Inflammatory macrophage (primary cell): Measurements from ENCODE around the gene DOCK10.

Source experiments
- DNase-seq, 2 donors: peaks; one replicate each; pipeline ENCODE4 v3.0.0-alpha.2; 2020 to 2022

The DOCK10 gene

DNA sequence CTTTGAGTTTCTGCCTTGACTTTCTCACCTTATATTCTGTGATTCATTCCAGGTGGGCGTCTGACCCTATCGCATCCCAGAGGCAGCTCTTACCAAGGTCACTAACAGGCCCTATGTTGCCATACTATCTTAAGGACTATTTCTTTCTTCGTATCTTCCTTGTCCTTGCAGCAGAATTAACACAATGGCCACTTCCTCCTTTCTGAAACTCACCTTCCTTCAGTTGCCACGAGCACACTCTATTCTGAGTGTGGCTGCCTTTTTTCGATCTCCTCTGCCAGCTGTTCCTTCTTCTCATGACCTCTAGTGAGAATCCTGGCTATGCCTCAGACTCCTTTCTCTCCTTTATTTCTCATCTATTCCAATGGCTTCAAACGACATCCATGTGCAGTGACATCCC, 165.7 kb downstream of the DOCK10 start:
- no peak for DNase-seq

DNA sequence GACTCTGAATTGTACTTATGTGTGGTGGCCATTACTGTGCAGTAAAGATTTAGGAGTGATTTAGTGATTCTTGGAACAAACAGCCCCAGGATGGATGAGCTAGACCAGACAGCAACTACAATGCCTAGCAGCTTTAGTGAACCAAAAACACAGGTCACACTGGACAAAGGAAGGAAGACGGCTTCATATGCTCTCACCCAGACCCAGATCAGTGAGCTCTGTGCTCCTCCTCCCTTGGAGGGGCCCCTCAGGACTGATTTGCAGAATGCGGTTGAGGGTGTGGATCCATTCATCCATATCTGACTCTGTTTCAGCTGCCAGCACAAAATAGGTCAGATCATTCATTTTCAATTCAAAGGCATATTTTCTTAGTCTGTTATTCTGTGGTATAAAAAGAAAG, 166.4 kb downstream of the DOCK10 start:
- no peak for DNase-seq

DNA sequence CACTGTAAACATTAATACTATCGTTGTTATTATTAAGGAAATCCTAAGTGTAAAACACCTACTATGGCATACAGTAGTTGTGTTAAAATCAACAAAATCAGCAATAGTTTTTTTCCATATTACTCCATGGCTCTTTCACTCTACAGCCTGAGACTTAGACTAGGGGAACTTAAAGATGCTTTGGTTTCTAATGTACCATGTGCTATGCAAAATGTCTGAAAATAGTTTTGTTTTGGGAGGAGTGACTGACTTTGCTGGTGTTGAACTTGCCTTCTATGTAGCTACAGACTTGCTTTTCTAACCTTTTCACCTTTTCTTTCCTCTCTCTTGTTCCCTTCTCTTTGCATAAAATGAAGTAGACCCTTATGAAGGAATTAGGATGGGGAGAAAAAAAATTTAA, 167.1 kb downstream of the DOCK10 start:
- DNase-seq: no peak

DNA sequence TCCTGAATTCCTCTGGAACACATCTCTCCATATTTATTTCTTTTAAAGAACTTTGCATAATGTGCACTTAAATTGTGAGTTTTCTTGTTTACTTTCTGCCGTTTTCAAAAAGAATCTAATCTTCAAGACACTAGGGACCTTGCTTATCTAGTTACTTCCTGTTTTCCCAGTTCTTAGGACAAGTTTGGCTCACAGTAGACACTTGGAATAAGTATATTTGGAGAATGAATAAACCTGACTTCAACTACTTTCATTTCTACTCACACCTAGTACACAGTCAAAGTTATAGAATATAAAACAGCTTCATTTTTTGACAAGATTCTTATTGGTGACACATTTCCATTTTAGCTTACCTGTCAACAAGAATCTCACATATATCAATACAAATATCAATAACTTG, 170.5 kb downstream of the DOCK10 start:
- no peak for DNase-seq

DNA sequence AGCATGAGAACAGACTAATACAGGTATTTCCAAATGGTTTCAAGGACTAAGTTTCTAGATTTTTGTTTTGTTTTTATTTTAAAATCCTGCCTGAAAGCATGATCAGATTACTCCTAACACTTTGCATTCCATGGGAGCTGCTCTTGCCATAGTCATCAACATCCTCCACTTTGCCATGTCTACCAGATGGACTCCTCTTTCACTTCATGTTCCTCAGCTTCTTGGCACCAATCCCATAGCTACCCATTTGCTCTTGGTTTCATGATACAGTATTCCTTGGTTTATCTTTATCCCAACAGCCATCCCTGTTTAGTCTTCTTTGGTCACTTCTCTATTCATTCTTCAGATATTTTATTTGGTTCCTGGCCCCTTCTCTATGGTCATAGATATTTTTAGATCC, 171.9 kb downstream of the DOCK10 start:
- no peak for DNase-seq

DNA sequence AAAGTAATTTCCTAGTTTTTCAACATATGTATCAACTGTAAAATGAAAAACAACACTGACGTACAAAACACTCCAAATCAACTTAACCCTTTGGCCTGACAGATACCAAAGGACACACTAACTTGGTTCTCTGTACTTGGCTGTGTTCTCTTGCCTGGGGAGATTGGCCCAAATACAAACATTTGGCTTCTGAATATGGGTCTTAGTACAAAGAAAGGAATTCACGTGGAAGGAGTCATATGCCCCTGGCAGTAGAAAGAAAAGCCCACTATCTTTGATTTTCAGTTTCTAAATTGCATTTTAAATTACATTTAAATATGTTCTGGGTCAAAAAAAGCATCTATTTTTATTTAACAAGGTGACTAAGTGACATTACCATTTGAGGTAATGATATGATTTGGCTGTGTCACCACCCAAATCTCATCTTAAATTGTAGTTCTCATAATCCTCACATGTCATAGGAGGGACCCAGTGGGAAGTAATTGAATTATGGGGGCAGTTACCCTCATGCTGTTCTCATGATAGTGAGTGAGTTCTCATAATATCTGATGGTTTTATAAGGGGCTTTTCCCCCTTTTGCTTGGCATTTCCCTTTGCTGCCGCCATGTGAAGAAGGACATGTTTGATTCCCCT, 172.6 kb downstream of the DOCK10 start:
- DNase-seq: no peak

DNA sequence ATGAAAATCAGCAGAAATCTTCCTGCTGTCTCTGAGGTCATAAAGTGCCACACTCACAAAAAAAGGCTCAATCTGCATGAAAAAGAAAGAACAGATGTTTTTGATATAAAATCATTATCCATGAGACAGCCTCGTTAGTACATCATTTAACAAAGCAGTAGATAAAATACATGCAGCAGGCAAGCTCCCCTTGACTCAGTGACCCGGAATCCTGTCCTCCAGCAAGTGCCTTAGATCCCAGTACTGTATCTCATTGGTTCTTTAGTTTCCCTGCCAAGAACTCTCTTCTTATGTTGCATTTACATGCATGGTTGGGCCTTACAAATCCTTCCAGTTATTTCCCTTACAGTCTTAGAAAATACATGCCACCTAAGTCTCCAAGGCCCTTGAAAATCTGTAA, 177.3 kb downstream of the DOCK10 start:
- no peak for DNase-seq

DNA sequence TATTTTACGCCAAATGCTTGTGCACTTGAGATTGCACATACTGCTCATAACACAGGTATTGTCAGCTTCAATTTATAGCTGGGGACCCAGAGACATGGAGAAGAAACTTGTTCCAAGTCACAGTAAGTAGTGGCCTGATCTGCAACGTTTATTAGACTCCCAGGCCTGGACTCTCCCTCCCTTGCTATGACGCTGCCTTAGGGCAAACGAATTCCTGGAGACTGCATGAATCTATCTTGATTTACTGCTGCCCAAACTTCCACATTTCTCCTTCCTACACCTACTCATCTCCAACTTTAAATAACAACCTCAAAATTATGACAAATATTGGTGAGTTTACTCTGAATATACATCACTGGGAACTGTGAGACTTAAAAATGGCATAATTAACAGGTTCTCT, 181.0 kb downstream of the DOCK10 start:
- DNase-seq: no peak

DNA sequence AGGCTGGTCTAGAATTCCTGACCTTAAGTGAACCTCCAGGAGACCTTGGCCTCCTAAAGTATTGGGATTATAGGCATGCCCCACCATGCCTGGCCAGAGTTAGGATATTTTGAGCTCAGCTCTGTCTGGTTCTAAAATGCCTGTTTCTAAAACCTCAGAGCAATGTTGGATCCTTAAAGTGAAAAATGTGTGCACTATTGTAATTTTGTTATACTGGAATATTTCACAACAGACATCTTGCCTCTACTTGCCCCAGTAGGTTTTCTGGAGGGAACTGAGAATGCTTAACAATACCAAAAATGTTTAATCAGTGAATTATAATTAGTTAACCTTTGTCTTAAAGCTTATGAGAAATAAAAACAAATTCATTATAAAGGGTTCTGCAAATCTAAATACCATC, 181.5 kb downstream of the DOCK10 start:
- no peak for DNase-seq

DNA sequence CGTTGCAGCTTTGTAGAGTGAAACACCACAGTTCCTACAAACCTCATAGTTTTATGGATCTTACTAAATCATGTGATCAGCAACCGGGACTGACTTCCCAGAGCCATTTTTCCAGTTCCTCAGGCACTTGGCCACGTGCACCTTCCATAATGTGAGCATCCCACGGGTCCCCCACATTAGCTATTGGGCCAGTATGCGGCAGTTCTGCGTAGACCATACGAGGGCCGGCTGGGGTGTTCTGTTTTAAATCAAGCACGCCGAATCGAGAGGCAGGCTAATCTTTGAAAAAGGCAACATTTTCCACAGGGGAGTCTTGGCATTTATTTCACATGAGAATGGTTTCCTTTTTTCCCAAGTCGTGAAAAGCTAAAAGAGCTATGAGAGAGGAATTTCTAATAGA, 190.5 kb downstream of the DOCK10 start:
- no peak for DNase-seq

DNA sequence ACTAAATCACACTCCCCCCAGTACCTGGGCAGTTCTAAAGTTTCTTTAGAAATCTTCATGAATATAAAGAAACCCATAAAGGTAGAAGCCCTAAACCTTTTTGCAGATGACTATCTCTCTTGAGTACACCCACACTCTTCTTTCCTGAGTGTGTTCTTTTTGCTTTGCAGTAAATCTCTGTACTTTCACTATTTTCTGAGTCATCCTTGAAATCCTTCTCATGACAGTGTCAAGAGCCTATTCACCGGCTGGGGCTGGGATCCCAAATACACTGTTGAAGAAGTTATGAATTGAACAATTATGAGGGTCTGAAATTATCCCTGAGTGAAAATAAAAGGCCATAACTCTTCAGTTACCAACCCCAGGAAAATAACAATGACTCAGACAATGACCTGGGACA, 192.2 kb downstream of the DOCK10 start:
- DNase-seq: no peak

DNA sequence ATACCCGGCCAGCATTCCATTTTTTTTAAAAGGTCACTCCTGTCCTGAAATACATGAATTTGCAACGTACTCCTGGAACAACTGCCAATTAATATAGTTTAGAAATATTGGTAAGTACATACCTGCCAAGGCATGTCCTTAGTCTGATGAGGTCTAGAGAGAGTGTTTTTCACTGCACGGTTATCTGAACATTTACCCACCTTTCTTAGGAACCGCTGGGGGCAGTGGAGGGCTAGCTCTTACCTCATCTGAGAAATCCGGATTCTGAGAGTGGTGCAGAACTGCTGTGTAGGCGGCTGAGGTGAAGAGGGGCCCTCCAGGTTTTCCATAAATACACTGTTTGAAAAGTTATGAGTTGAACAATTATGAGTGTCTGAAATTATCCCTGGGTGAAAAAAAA, 193.0 kb downstream of the DOCK10 start:
- no peak for DNase-seq

DNA sequence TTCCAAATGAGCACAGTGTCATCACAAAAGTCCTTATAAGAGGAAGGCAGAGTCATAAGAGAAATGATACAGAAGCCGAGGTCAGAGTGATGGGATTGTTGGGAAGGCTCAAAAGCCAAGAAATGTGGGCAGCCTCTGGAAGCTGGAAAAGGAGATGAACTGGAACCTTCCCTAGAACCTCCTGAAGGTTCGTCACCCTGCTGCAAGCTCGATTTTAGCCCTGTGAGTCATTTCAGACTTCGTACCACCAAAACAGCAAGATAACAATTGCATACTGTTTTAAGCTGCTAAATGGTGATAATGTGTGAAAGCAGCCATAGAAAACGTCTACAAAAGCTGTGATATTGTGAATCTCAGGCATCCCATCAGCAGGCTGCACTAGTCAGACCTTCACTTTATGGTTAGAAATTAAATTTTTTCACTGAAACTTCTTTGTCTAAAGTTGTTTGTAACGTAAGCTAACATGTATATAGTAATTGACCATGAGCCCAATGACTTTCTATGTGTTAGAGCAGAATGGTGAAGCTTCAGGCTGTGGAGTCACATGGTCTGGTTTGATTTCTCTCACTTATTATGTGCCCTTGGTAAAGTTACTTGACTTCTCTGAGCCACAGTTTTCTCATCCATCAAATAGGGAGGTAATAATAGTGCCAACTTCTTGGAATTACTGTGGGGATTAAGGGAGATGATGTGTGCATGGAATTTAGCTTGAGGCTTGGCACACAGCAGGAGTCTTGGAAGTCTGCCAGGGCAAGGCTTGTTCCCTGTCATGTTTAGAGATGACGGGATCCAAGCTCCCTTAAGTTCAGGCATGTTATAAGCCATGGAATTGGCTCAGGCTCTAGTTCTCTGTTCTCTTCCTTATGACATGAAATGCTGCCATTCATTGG, 194.1 kb downstream of the DOCK10 start:
- DNase-seq: no peak

DNA sequence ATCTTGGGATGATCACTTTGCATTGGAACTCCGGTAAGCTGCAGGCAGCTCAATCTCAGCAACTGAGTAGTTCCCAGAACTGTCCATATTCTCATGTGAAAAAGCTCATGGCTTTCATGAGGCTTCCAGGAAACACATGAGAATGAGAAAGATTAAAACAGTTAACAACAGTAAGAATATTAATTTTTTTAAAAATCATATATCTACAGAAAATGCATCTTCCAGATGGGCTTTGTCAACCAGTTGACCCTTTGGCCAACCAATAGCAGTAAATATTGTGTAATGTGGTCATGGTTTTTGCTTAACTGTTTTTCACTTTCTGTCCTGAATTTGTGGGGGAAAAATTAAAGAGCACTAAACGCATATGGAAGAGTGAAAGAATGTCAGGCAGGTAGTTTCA, 194.9 kb downstream of the DOCK10 start:
- DNase-seq: no peak

DNA sequence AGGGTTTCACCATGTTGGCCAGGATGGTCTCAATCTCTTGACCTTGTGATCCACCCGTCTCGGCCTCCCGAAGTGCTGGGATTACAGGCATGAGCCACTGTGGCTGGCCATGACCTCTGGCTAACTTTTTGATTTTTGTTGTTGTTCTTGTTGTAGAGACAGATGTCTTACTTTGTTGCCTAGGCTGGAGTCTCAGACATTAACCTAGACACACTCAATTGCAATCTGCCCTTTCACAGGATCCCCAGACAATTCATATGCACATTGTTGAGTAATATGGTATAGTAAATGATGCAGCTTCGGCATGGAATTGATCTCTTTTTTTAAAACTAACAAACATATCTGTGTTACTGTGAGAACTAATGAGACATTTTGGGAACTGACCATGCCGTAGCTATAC, 195.6 kb downstream of the DOCK10 start:
- DNase-seq: no peak

DNA sequence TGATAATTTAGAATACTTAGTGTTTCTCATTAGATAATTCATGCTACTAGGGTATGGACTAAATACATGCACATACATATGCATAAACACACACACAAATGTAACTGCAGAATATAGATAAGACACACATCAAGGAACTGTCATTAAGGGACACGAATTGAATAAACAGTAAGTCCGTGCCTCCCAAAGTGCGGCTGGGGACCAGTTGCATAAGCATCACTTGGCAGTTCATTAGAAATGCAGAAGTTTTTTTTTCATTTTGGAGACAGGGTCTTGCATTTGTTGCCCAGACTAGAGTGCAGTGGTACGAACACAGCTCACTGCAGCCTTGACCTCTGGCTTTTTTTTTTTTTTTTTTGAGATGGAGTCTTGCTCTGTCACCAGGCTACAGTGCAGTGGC, 196.1 kb downstream of the DOCK10 start:
- no peak for DNase-seq

DNA sequence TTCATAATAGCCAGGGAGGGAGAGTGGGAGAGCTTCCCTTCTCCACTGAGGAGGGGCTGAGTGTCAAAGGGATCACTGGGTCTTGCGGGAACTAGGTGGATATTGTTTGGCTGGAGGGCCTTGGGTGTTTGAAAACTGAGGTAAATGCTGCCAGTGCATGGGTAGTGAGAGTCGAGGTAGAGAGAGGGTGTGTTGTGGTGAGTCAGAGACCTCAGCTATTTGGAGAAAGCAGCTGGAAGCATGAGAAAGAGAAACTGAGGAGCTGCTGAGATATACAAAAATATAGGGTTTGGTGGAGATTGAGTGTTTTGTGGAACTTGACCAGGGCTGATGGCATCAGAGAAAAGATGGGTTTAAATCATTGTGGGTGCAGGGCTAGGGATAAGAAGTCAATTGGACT, 199.1 kb downstream of the DOCK10 start:
- DNase-seq: no peak

DNA sequence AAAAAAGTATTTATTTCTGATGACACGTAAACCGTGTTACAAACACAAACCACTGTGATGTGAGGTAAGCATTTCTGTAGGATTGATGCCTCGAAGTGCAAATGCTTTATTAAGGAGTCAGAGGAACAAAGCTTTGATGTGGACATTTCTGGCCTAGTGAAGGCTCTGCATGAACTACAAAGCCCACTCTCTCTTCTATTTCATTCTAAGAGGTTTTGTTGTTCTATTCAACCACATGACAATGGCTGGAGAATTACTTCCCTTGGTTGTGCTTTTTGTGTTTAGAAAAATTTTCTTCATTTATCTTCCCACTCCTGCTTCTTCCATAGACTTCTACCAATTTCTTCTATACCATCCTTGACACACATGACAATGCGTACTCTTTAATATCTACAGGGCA, 200.4 kb downstream of the DOCK10 start:
- DNase-seq: no peak

DNA sequence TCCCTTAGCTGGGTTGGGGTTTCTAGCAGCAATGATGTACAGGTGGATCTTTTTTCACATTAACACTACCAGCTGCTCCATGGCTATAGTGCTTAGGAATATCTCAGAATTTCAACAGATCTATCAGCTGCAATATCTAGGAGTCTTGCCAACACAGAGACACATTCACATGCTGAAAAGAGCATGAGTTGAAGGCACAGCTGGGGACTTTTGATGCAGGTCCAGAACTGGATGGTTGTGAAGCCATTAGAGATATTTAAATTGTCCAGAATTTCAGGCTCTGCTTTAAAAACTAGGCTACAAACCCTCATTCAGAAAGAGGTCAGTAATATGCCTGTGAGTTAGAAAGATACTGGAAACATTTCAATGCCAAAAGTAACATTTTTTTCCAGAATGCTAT, 203.9 kb downstream of the DOCK10 start:
- DNase-seq: no peak

DNA sequence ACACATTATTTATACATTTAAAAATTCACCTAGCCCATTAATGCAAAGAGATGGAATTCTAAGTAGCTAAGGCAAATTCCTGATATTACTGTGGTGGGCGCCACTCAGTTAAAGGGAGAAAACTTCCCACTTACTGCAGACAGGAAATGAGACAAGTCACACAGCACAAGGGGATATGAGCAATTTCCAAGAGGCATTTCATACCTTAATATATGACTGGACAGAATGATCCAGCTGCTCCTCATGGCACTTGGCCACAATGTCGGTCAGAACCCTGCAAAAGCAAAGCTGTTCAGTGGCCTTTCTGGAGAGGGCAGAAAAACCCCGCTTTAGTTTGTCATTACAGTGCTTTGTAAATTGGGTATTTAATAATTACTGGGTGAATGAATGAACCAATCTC, 204.7 kb downstream of the DOCK10 start:
- DNase-seq: no peak

DNA sequence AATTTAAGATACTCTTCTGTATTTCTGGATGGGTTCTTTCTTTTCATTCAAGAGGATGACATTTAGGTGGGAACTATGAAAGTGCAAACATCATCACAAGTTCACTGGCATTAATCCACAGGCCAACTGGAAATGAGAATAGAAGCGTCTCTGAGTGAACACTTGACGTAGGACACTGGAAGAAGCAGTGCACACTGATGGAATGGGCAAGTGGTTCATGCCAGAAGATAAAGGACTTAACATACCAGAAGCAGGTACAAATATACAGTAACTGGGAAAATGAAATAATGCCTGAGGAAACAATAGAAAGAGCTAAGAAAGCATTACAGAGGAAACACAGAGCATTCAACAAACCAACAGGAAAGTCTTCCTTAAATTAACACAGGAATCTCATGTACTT, 205.2 kb downstream of the DOCK10 start:
- no peak for DNase-seq

DNA sequence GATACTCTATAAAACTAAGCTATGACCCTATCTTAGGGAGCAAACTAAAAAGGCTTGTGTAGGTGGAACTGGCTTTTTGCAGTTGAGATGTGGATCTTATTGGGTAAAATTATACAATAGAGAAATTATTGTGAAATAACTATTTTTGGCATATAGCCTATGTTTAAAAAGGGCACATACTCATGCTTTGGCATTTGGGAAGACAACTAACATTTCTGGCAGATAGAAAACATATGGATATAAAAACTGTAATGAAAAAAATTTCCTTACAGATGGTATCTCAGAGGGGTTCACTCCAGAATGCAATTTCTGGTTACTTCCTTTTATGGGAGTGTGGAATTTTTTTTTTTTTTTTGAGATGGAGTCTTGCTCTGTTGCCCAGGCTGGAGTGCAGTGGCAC, 206.0 kb downstream of the DOCK10 start:
- no peak for DNase-seq

DNA sequence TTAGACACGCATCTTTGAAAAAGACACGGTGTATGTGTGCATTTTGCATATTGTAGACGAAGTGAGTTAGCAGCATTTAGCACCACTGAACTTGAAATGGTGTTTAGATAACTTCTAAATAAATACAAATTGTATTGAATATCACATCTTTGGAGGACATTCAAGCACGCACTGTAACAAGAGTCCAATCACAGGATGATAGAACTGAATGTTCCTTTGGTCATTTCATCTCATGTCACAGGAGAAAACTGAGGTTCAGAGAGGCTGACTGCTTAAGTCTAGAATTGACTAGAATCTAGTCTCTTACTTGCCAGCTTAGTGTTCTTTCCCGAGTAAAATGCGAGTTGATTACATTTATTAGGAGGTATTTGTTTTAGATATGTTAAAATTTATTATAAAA, 206.9 kb downstream of the DOCK10 start:
- DNase-seq: no peak

DNA sequence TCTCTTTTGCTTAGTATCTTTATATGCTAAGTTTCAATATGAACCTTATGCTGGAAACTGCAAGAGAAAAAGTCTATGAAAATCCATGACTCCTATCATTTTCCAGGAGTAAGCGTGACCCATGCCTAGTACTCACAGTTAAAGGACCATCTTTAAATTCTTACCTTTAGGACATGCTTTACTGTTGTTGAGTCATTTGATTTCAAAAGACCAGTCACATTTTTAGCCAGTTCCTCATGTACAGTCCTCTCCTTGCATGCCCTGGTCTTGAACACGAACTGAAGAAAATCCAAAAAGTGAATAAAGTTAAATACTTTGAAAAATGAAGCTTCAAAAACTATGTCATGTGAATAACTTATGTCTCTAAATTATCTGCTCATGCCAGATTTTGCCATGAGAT, 208.3 kb downstream of the DOCK10 start:
- no peak for DNase-seq

DNA sequence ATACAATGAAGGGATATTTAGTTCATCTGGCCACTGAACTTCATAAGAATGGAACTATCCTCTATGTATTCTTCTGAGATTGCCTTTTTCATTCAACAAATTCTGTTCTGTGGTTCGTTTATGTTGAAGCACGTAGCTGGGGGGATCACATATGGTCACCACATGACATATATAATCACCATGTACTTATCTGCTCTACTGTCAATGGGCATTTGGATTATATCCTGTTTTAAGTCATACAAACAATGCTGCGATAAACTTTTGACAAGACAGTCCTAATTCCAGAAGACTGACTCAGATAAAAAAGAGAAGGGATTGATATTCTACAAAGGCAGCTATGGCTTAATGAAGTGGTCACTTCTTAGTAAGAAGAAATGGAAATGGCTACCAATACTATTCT, 210.1 kb downstream of the DOCK10 start:
- no peak for DNase-seq
